DLD1 (cell line): ENCODE results near the gene AGFG1.

Source experiments
- in situ Hi-C: cut with HindIII; loops from 2 replicates; pipeline ENCODE4 v1.10.0; 2017; ENCODE audit warnings: low sequenced_read_pairs

The AGFG1 gene

GRCh38 chr2:227471924-227472264, at the start of gene AGFG1:
TSS of gene AGFG1 (plus strand) at chr2:227472156. CDS start at chr2:227472422, 266 bp downstream.
- in situ Hi-C loops = no loop called here

- in situ Hi-C loops = no loop called here
Measured at GRCh38 chr2:227423656-227424499, 48.1 kb upstream of the AGFG1 start.

- in situ Hi-C loops = no loop called here
Measured at GRCh38 chr2:227428731-227429285, 43.1 kb upstream of the AGFG1 start.

- in situ Hi-C loops = no loop called here
Measured at GRCh38 chr2:227430639-227431038, 41.3 kb upstream of the AGFG1 start.

- in situ Hi-C loops = no loop called here
Measured at GRCh38 chr2:227433171-227433570, 38.8 kb upstream of the AGFG1 start.

- in situ Hi-C loops = no loop called here
Measured at GRCh38 chr2:227436436-227437174, 35.4 kb upstream of the AGFG1 start.

- in situ Hi-C loops = no loop called here
Measured at GRCh38 chr2:227439214-227439613, 32.7 kb upstream of the AGFG1 start.

- in situ Hi-C loops = no loop called here
Measured at GRCh38 chr2:227442639-227443038, 29.3 kb upstream of the AGFG1 start.

GRCh38 chr2:227443889-227444568, 27.9 kb upstream of the AGFG1 start:
- in situ Hi-C loops = no loop called here

- in situ Hi-C loops = no loop called here
Measured at GRCh38 chr2:227447606-227448005, 24.4 kb upstream of the AGFG1 start.

GRCh38 chr2:227450311-227450841, 21.6 kb upstream of the AGFG1 start:
- in situ Hi-C loops = no loop called here

GRCh38 chr2:227450926-227451654, 20.9 kb upstream of the AGFG1 start:
- in situ Hi-C loops = no loop called here

- in situ Hi-C loops = no loop called here
Measured at GRCh38 chr2:227451655-227451992, 20.3 kb upstream of the AGFG1 start.

GRCh38 chr2:227453810-227454209, 18.1 kb upstream of the AGFG1 start:
- in situ Hi-C loops = no loop called here

GRCh38 chr2:227454323-227454860, 17.6 kb upstream of the AGFG1 start:
- in situ Hi-C loops = no loop called here

- in situ Hi-C loops = no loop called here
Measured at GRCh38 chr2:227455200-227455599, 16.8 kb upstream of the AGFG1 start.

- in situ Hi-C loops = no loop called here
Measured at GRCh38 chr2:227456102-227456501, 15.9 kb upstream of the AGFG1 start.

- in situ Hi-C loops = no loop called here
Measured at GRCh38 chr2:227456772-227457171, 15.2 kb upstream of the AGFG1 start.

GRCh38 chr2:227460070-227460485, 11.9 kb upstream of the AGFG1 start:
- in situ Hi-C loops = no loop called here

GRCh38 chr2:227460833-227461232, 11.1 kb upstream of the AGFG1 start:
- in situ Hi-C loops = no loop called here
